GM06990 (cell line): ENCODE results near the gene CYP2D6.
"Not testable (repeated sequence)": the region's sequence is repeated elsewhere in the genome, so short reads cannot be mapped to it uniquely, and the experiment has no call there.

ENCODE experiments used
- DNase-seq: peaks from one replicate; pipeline ENCODE4 v3.0.0-alpha.2; 2011; ENCODE audit not compliant: insufficient read length; ENCODE audit errors: extremely low read depth
- H3K27me3 ChIP-seq: replicated peaks from 2 replicates; pipeline ENCODE4 v1.6.0; 2011; ENCODE audit warnings: low read length; ENCODE audit not compliant: control insufficient read depth, insufficient read depth
- H3K36me3 ChIP-seq: 2 replicates; pipeline ENCODE4 v1.5.1; 2011; ENCODE audit warnings: low read length; ENCODE audit not compliant: control insufficient read depth, insufficient read depth
- H3K4me3 ChIP-seq: replicated peaks from 2 replicates; pipeline ENCODE4 v1.5.1; 2011; ENCODE audit warnings: low read depth, mild to moderate bottlenecking, control low read depth, low read length
- TF ChIP-seq, protein P1 (sequence below): IDR thresholded peaks from 2 replicates; pipeline ENCODE4 v1.5.1; 2011; ENCODE audit warnings: low read length, control low read depth, mild to moderate bottlenecking, inconsistent platforms; ENCODE audit not compliant: insufficient read depth, poor library complexity, severe bottlenecking

CYP2D6 gene

DNA sequence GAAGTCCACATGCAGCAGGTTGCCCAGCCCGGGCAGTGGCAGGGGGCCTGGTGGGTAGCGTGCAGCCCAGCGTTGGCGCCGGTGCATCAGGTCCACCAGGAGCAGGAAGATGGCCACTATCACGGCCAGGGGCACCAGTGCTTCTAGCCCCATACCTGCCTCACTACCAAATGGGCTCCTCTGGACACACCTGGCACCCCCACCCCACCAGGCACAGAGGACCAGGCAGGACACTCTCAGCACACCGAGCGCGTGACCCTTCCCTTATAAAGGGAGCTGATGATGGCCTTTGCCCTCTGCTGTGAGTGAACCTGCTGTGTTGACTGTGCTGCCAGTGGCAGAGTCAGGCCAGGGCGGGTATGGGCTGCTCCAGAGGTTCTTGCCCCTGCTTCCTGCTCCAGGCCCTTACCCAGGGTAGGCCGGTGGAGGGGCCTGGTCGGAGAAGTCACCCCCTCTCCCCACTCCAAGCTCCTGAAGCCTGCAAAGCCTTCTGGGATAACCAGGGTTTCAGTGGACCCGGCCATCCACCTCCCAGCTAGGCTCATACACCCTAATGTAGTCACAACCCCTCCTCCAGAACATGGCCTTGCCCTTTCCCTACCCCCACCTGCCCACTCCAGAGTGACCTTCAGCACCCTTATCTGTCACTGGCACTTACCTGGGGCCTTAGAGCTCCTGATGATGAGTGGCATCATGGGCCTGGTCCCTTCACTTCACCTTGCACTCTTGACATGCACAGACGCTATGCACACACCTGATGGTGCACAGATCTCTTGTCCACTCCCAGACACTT, at the start of gene CYP2D6:
Gene CYP2D6 (minus strand): TSS at position 172 of the 793 bp plus-strand sequence. CDS start 19 bp downstream, at position 153.
- DNase-seq, H3K36me3 ChIP-seq, H3K27me3 ChIP-seq, H3K4me3 ChIP-seq: not testable (repeated sequence)

DNA sequence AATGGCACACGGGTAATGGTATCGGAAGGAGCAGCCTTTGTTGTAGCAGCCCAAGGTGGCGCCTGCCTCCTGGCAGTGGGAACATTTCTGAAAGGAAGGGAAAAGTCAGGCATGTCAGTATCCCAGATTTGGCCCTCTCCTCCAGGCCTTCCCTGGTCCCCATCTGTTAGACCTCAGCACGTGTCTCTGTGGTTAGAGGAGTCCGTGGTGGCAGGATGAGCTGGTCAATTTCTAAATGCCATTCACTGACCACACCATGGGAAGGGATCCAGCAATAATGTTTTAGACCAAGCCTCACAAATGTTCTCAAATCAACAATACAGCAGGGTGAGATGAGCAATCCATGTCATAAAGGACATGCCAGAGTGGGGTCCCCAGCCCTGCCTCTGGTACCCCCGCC, 49.0 kb upstream of the CYP2D6 start:
- TF ChIP-seq, protein P1, sequence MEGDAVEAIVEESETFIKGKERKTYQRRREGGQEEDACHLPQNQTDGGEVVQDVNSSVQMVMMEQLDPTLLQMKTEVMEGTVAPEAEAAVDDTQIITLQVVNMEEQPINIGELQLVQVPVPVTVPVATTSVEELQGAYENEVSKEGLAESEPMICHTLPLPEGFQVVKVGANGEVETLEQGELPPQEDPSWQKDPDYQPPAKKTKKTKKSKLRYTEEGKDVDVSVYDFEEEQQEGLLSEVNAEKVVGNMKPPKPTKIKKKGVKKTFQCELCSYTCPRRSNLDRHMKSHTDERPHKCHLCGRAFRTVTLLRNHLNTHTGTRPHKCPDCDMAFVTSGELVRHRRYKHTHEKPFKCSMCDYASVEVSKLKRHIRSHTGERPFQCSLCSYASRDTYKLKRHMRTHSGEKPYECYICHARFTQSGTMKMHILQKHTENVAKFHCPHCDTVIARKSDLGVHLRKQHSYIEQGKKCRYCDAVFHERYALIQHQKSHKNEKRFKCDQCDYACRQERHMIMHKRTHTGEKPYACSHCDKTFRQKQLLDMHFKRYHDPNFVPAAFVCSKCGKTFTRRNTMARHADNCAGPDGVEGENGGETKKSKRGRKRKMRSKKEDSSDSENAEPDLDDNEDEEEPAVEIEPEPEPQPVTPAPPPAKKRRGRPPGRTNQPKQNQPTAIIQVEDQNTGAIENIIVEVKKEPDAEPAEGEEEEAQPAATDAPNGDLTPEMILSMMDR: no peak
- Histone ChIP-seq H3K36me3 (peaks cover 7% of the 10 kb centered on the region), H3K4me3 (no peak overlapping the region), H3K27me3 (no peaks in the 10 kb centered on the region)
- DNase-seq: no peak

DNA sequence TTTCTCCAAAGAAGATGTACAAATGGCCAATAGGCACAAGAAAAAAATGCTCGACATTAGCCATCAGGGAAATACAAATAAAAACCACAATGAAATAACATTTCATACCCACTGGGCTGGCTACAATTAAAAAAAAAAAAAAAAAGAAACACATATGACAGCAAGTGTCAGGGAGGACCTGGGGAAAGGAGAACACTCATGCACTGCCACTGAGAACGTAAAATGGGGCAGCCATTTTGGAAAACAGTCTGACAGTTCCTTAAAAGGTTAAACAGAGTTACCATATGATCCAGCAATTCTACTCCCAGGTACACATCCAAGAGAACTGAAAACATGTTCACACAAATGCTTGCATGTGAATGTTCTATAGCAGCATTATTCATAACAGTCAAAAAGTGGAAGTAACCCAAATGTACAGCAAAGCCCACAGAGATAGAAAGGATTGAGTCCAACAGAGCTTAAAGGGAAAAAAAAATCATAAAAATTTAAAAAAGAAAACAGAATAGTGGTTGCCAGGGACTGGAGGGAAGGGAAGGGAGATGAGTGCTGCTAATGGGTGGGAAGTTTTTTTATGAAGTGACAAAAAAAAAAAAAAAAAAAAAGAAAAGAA, 48.4 kb upstream of the CYP2D6 start:
- no peak for DNase-seq

DNA sequence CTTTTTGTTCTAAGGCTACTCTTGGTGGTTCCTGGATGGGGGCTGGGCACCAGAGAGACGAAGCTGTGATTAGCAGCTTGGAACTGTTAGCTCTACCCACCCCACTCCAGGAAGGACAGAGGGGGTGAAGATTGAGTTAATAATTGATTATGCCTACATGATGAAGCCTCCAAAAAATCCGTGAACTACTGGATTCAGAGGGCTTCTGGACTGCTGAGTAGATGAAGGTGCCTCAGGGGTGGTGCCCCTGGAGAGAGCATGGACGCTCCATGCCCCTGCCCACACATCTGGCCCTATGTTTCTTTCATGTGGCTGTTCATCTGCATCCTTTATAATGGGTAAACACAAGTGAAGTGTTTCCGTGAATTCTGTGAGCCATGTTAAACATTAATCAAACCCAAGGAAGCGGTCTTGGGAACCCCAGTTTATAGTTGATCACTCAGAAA, 47.3 kb upstream of the CYP2D6 start:
- peaks cover 7% of the 10 kb centered on the region for H3K36me3 ChIP-seq

More for the DNA sequence above, 48.4 kb upstream of the CYP2D6 start:
- TF ChIP-seq, protein P1: no peak
- H3K36me3 ChIP-seq: peaks cover 7% of the 10 kb centered on the region
- no peak overlapping the region for H3K4me3 ChIP-seq
- H3K27me3 ChIP-seq: no peaks in the 10 kb centered on the region

DNA sequence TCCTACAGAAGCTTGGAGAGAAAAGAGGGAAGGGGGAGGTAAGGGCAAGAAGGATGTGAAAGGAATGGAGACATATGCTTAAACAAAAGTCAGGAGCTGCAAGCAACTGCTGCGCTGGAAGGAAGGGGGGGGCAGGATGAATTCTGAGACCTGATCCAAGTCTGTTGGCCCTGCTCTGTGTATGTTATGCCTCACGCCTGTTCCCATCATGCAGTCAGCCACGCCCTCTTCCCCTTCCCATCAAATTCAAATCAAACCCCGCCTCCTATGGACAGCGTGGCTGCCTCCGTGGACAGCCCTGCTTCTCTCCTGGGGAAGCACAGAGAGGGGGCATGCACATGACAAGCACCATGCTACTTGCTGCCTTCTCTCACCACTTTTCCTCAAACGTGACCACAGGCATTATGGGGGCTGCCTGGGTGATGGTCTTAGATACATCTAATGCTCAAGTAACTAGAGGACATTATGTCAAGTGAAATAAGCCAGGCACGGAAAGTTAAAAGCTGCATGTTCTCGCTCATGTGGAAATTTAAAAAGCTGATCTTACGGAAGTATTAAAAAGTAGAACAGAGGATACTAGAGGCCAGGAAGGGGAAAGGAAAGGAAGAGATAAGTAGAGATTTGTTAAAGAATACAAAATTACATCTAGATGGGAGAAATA, 45.8 kb upstream of the CYP2D6 start:
- Histone ChIP-seq H3K27me3 (no peaks in the 10 kb centered on the region), H3K36me3 (peaks cover 7% of the 10 kb centered on the region), H3K4me3 (no peak overlapping the region)
- DNase-seq: no peak
- TF ChIP-seq, protein P1: no peak

More for the DNA sequence above, 47.3 kb upstream of the CYP2D6 start:
- TF ChIP-seq, protein P1: no peak
- DNase-seq: no peak
- no peak overlapping the region for H3K4me3 ChIP-seq
- H3K27me3 ChIP-seq: no peaks in the 10 kb centered on the region

DNA sequence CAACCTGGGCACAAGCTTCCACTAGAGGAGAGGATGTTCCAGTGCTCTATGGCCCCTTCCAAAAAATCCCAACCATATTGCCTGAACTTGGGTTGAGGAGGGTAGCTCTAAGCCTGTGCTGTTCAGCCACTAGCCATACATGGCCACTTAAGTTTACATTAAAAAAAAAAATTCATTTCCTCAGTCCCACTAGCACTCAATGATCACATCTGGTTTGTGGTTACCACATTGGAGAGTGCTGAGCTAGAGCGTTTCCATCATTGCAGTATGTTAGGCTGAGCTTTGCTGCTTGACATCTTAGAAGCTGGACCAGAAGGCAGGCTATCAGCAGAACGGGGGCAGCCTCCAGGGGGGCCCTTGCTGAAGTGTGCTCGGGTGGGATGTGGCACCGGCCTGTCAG, 43.5 kb upstream of the CYP2D6 start:
- H3K36me3 ChIP-seq: peaks cover 9% of the 10 kb centered on the region
- TF ChIP-seq, protein P1: no peak
- H3K4me3 ChIP-seq: no peak overlapping the region
- no peak for DNase-seq
- no peaks in the 10 kb centered on the region for H3K27me3 ChIP-seq
